GM13977 (cell line): ENCODE data around the gene GVQW3.
"Not testable (repeated sequence)": the region's sequence is repeated elsewhere in the genome, so short reads cannot be mapped to it uniquely, and the experiment has no call there.

Experiments
- DNase-seq: peaks from one replicate; pipeline ENCODE4 v3.0.0; 2012; ENCODE audit warnings: low spot score
- in situ Hi-C: fragments of 300-500 bp; cut with MboI; formaldehyde crosslinking; loops from one replicate; pipeline ENCODE4 v1.12.0; 2022; ENCODE audit warnings: low sequenced_read_pairs, low pct_unique_long_range_greater_than_20kb, mixed read lengths, inconsistent platforms; ENCODE audit not compliant: unreplicated experiment
- TF ChIP-seq, protein P1 (sequence below): IDR thresholded peaks from 2 replicates; pipeline ENCODE4 v1.5.1; 2012; ENCODE audit warnings: mild to moderate bottlenecking, control low read depth; ENCODE audit not compliant: insufficient read depth; ENCODE audit errors: extremely low read depth, missing control alignments

GVQW3 gene

DNA sequence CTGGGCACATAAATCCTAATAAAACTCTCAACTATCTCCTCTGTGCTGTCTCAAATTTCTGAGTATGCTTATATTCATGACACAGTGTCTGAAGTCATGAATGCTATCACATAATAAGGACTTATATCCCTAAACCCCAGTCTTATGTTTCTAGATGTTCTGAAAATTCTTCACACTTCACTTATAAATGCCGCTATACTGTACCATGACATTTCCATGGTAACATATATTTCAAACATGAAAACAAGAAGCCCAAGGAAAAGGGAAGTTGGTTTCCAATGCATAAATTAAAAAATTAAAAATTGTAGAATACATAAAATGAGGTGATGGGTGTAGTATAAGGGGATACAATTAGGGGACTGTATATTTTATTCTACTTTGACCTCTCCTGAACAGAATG lies 11.7 kb downstream of the GVQW3 start:
- TF ChIP-seq, protein P1, sequence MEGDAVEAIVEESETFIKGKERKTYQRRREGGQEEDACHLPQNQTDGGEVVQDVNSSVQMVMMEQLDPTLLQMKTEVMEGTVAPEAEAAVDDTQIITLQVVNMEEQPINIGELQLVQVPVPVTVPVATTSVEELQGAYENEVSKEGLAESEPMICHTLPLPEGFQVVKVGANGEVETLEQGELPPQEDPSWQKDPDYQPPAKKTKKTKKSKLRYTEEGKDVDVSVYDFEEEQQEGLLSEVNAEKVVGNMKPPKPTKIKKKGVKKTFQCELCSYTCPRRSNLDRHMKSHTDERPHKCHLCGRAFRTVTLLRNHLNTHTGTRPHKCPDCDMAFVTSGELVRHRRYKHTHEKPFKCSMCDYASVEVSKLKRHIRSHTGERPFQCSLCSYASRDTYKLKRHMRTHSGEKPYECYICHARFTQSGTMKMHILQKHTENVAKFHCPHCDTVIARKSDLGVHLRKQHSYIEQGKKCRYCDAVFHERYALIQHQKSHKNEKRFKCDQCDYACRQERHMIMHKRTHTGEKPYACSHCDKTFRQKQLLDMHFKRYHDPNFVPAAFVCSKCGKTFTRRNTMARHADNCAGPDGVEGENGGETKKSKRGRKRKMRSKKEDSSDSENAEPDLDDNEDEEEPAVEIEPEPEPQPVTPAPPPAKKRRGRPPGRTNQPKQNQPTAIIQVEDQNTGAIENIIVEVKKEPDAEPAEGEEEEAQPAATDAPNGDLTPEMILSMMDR, result no peak
- in situ Hi-C loops, result no loop called here
- DNase-seq, result no peak

DNA sequence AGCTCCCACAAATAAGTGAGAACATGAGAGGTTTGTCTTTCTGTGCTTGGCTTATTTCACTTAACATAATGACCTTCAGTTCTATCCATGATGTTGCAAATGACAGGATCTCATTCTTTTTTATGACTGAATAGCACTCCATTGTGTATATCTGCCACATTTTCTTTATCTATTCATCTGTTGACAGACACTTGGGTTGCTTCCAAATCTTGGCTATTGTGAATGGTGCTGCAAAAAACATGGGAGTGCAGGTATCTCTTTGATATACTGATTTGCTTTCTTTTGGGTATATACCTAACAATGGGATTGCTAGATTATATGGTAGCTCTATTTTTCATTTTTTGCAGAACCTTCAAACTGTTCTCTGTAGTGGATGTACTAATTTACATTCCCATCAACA lies 13.3 kb downstream of the GVQW3 start:
- TF ChIP-seq, protein P1, result no peak
- in situ Hi-C loops, result no loop called here
- DNase-seq, result no peak

GRCh38 chr11:76395296-76395695 lies 14.2 kb downstream of the GVQW3 start:
- TF ChIP-seq, protein P1, result no peak
- in situ Hi-C loops, result no loop called here
- DNase-seq, result no peak

DNA sequence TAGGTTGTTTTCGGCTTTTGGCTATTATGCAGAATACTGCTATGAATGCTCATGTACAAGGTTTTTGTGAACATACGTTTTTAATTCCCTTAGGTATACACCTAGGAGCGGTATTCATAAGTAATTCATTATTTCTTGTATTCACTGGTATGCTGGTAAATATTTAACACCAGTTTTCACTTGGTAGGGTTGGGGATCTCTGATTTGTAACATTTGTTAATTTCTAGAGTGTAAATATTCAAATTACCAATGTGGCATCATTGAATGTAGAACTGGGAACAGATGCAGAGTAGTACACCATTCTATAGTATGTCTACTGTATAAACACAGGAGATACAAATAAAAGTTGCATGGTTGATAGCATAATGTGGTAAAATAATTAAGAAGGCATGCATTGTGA lies 16.3 kb downstream of the GVQW3 start:
- TF ChIP-seq, protein P1, result no peak
- no peak for DNase-seq
- in situ Hi-C loops, result no loop called here

GRCh38 chr11:76400967-76401366 lies 19.8 kb downstream of the GVQW3 start:
- DNase-seq, result no peak
- in situ Hi-C loops, result no loop called here
- TF ChIP-seq, protein P1, result no peak

GRCh38 chr11:76401484-76401883 lies 20.4 kb downstream of the GVQW3 start:
- in situ Hi-C loops, result not testable (repeated sequence)

DNA sequence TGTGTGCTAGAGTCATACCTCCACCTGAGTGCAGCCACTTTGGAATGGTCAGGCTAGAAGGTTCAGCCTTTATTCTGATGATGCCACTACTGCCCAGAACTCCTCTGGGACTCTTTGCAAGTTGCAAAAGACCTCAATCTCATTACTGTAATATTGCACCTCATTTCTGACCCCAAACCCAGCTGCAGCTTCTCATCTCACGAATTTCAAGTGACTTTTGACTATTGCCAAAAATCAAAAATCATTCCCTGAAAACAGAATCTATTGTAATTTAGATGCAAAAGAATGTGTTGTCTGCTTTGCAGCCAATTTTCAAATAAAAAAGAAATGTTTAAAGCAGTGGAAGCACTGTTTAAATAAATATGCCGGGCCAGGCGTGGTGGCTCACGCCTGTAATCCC lies 25.2 kb downstream of the GVQW3 start:
- in situ Hi-C loops, result no loop called here
- DNase-seq, result no peak
- TF ChIP-seq, protein P1, result no peak

More at GRCh38 chr11:76401484-76401883, 20.4 kb downstream of the GVQW3 start:
- not testable (repeated sequence) for DNase-seq
